ENCODE data around the gene KCNT2.

DNA sequence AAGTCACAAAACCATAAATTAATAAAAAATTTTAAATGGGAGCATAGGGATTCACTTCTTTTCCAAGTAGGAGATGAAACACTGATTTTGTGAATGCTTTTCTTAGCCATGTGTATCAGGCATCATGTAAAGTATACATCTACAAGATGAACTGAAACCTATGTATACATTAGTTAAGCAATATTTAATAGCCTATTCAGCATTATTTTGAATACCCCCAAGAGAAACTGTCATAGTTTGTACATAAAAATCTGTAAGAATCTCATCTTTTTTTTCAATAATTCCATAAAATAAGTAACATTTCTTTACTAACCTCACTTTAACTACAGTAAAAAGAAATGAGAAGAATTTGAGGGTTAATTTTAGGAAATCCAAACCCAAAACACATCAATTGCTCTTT lies 348.0 kb downstream of the KCNT2 start:
- no peak for TF ChIP-seq TAF1 (IDR thresholded peaks at IDR 0.05; ENCODE audit: borderline replicate concordance, low read depth, low read length)
- TF ChIP-seq FOXJ3 (CRISPR knock-in tag; IDR thresholded peaks at IDR 0.05) = no peak
- no peak for TF ChIP-seq JUND (IDR thresholded peaks at IDR 0.05)
- TF ChIP-seq, protein P1, sequence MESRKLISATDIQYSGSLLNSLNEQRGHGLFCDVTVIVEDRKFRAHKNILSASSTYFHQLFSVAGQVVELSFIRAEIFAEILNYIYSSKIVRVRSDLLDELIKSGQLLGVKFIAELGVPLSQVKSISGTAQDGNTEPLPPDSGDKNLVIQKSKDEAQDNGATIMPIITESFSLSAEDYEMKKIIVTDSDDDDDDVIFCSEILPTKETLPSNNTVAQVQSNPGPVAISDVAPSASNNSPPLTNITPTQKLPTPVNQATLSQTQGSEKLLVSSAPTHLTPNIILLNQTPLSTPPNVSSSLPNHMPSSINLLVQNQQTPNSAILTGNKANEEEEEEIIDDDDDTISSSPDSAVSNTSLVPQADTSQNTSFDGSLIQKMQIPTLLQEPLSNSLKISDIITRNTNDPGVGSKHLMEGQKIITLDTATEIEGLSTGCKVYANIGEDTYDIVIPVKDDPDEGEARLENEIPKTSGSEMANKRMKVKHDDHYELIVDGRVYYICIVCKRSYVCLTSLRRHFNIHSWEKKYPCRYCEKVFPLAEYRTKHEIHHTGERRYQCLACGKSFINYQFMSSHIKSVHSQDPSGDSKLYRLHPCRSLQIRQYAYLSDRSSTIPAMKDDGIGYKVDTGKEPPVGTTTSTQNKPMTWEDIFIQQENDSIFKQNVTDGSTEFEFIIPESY (IDR thresholded peaks at IDR 0.05; ENCODE audit: borderline replicate concordance, low read depth) = no peak
- TF ChIP-seq POLR2AphosphoS5 (IDR thresholded peaks at IDR 0.05; ENCODE audit: low read depth, low read length) = no peak
- no peak for TF ChIP-seq FOXM1 (IDR thresholded peaks at IDR 0.05; ENCODE audit: low read depth)
- TF ChIP-seq GABPA (IDR thresholded peaks at IDR 0.05; ENCODE audit: low read depth) = no peak
- no peak for TF ChIP-seq IRF3 (IDR thresholded peaks at IDR 0.05; ENCODE audit: low read depth, low read length)
- no peak for TF ChIP-seq CTCF (IDR thresholded peaks at IDR 0.05)
- TF ChIP-seq TEAD4 (IDR thresholded peaks at IDR 0.05; ENCODE audit: borderline replicate concordance, insufficient read depth) = no peak
- TF ChIP-seq, protein P2, sequence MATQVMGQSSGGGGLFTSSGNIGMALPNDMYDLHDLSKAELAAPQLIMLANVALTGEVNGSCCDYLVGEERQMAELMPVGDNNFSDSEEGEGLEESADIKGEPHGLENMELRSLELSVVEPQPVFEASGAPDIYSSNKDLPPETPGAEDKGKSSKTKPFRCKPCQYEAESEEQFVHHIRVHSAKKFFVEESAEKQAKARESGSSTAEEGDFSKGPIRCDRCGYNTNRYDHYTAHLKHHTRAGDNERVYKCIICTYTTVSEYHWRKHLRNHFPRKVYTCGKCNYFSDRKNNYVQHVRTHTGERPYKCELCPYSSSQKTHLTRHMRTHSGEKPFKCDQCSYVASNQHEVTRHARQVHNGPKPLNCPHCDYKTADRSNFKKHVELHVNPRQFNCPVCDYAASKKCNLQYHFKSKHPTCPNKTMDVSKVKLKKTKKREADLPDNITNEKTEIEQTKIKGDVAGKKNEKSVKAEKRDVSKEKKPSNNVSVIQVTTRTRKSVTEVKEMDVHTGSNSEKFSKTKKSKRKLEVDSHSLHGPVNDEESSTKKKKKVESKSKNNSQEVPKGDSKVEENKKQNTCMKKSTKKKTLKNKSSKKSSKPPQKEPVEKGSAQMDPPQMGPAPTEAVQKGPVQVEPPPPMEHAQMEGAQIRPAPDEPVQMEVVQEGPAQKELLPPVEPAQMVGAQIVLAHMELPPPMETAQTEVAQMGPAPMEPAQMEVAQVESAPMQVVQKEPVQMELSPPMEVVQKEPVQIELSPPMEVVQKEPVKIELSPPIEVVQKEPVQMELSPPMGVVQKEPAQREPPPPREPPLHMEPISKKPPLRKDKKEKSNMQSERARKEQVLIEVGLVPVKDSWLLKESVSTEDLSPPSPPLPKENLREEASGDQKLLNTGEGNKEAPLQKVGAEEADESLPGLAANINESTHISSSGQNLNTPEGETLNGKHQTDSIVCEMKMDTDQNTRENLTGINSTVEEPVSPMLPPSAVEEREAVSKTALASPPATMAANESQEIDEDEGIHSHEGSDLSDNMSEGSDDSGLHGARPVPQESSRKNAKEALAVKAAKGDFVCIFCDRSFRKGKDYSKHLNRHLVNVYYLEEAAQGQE (IDR thresholded peaks at IDR 0.05; ENCODE audit: low read depth, low read length) = no peak
- no peak for TF ChIP-seq TCF12 (IDR thresholded peaks at IDR 0.05)
- TF ChIP-seq MAX (IDR thresholded peaks at IDR 0.05; ENCODE audit: low read depth) = no peak
